Amygdala (tissue), 56 donors: ENCODE measurements around the gene IL1RL2.

Experiments used
- DNase-seq, 56 donors: peaks; one replicate each; lab custom pipeline; 2025; lab: John Stamatoyannopoulos, UW

Gene IL1RL2

GRCh38 chr2:102235491-102235890, 48.7 kb downstream of the IL1RL2 start:
- peak in 1 of 56 donors; percentile 7 for DNase-seq

DNA sequence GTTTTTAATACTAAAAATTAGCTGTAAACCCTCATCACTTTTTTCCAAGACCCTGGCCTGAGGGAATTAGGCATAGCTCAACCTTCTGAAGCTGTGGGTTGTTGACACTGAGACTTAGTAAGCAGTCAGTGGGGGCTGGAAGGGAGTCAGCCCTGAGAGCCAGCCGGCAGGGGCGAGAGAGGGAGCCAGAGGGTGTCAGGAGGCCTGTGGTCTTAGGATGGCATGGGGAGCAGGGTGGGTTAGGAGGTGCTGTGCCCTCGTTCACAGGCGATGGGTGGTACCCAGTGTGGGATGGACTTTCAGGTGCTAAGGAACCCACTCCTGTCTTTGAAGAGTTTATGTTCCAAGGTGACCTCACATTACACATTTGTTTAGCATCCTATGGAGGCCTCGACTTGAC, 49.3 kb downstream of the IL1RL2 start:
- no peak for DNase-seq

DNA sequence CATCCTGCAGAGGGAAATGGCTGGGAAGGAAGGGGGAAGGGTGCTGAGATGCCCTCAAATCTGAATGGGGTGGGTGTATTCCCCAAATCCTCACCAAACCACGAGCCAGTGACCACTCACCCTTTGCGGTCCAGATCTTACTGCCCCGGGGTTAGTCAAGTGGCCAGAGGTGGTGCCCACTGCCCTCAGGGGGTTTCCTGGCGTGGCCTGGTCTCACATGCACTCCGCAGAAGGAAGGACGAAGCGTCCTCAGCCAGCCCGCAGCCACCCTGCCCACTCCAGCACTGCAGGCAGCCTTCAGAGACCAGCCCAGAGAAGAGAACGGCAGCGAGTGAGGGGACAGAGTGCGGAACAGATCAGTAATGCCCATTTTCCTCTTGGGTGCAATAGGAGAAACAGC, 50.4 kb downstream of the IL1RL2 start:
- no peak for DNase-seq

DNA sequence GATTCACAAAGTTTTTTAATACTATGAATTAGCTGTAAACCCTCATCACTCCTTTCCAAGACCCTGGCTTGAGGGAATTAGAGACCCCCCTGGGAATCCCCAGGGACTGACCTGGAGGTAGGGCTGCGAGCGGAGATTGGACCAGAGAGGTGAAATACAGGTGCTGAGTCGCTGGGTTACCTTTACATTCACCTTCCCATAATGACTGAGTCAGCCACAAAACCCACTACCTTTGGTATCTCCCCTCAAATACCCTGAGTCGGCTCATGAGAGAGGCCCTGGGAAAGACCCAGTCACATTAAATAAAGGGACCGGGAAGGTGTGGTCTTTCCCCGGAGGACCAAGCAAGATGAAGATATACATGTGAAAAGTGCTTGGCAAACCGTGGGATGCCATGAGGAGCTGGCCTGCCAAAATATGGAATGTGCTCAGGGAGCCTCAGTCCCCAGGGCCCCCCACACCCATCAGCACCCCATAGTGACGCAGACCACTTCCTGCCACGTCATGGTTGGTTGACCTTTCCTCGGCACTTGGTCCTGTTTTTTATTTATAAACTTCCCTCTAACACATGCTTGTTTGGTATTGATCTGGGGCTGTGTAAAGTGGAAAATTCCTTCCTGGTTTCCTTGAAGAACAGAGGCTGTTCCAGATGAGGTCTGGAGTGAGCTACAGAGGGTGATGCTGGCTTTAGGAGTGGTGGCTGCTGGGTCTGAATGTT, 51.4 kb downstream of the IL1RL2 start:
- DNase-seq, result no peak

DNA sequence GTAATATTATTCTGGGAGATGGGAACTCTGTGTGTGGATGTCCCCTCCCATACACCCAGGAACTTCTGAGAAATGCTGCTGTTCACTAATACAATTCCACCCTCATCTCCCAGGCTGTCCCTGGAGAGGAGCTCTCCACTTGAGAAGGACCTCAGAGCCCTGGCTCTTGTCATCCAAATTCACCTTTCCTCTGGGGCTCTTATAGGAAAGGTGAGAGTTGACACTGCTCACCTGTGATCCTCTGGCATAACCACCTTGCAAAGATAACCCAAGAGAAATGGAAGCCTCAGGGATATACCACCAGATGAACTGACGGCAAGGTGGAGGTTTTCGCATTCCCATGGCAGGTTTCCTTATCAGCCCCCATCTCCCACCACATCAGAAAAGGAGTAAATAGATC, 52.0 kb downstream of the IL1RL2 start:
- DNase-seq, result no peak

GRCh38 chr2:102239344-102239743, 52.5 kb downstream of the IL1RL2 start:
- DNase-seq, result no peak

DNA sequence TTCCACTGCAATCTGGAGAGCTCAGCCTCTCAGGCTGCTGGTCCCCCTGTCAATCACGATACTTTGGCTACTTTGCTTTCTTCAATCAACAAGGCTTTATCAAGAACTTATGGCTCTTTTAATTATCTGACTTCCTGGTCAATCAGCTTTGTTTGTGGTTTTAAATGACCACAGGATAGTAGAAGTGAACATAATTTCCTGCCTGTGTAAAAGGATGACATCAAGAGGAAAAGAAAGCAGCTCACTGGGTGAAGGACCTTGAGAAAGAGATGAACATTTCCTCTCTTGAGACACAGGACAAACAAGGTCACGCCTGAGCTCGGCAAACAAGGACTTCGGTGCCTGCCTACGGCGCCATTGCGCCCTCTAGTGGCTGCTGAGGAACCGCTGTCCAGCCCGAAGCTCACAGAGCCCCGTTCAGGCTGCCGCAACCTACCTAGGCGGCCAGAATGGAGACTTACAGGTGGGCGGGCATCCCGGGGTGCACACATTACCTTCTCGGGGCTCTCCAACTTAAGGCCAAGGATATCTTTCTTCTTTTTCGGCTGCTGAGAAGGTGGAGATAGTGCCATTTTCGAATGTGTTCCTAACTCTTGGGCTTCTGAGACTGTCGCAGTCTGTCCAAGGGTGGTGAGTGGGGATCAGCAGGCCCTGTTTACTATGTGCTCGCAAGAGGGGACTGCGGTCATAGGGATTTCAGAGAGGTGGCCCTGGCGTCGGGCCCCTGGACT, 54.0 kb downstream of the IL1RL2 start:
- DNase-seq, result peak in 55 of 56 donors; percentile 9 to 90 (median 65)

DNA sequence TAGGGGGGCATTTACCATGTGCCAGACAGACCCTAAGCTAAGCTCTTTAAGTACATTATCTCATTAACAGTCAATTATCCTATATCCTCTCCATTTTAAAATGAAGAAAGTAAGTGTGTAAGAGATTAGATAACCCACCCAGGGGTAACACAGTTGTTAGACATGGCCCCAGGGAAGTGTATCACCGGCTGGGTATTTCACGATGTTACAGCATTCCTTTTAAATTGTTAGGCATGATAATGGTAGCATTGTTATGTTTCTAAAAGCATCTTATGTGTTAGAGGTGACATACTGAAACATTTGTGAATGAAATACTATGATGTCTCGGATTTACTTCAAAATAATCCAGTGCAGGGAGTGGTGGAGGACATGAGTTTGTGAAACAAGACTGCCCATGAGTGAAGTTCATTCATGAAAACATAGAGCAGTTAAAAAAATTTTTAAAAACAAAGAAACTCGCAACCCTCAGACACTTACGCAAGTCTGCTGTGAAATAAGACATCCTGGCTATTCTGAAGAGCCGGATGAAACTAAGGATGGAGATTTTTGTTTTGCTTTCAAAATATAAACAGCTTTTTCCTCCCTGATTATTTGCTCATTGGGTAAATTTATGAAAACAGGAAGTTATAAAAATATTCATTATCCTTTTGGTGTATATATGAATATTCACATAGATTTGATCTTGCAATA, 54.9 kb downstream of the IL1RL2 start:
- DNase-seq, result no peak

GRCh38 chr2:102245266-102246151, 58.7 kb downstream of the IL1RL2 start:
- DNase-seq, result no peak

DNA sequence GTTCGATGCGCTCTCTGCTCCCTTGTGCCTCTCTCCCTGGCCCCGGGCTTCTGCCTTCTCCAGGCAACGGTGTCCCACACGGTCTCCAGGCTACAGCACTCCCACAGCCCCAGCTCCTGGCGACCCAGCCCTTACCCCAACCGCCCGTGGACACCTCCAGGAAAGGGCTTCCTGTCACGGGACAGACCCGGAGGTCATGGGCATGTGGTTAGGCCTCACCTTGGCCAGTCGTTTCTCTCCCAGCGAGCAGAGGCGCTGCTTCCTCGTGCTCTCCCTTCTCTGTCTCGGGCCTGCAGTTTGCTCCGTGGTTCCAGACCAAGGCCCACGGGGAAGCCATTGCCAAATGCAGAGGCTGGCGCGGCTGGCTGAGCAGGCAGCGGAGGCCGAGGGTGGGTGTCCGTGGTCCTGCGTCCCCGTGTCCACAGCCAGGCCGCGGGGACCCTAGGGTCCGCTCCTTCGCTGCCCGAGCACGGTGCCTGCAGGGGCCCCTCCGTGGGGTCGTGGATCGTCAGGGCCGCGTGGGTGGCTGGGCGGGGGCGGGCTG, 63.5 kb downstream of the IL1RL2 start:
- DNase-seq, result no peak

- DNase-seq, result peak in 16 of 56 donors; percentile 4 to 43 (median 13)
Observed at GRCh38 chr2:102251042-102251848, 64.4 kb downstream of the IL1RL2 start.

GRCh38 chr2:102251849-102252203, 65.0 kb downstream of the IL1RL2 start:
- DNase-seq, result no peak

DNA sequence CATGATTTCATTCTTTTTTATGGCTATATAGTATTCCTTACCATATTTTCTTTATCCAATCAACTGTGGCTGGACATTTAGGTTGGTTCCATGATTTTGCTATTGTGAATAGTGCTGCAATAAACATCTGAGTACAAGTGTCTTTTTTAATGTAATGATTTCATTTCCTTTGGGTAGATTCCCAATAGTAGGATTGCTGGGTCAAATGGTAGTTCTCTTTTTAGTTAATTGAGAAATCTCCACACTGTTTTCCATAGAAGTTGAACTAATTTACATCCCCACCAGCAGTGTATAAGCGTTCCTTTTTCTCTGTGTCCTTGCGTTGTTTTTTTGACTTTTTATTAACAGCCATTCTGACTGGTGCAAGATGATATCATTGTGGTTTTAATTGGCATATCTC, 65.4 kb downstream of the IL1RL2 start:
- no peak for DNase-seq

DNA sequence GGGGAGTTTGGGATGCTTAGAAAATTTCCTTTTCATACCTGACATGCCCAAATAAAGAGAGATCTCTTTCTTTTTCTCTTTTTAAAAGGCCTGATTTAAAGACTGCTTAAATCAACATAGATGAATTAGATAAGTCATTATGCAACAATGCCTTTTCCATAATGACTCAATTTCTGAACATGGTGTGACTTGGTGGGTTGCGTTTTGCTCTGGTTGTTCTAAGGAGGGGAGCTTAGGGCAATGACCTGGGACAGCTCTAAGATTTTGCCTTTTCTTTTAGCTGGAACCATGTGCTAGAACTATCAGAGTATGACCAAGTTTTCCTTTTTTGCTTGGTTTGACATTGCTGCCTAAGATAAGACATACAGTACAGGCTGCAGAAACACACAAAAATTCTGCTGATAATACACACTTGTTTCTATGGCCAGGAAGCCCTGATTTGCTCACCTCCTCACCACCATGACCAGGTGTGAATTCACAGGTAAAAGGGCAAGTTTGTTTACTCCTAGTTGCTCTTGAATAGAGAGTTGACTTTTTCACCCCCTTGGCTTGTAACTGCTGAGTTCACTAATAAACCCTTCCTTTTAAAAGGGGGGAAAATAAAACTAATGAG, 66.4 kb downstream of the IL1RL2 start:
- DNase-seq, result no peak

DNA sequence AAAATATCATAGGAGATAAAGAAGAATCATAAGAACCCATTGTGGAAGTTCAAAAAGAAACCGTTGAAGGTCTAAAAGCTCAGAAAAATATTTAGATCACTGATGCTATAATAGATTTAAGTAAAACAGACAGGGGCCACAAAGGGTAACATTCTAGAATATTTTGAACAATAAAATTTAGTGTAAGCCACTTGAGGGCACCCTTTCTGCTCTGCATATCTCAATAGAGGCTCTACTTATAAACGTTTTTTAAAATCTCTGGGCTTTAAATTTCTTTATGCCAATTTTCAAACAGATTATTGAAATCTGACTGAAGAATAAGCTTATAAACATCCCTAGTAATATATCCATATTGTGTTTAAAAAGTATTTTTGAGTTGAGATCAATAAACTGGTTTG, 66.9 kb downstream of the IL1RL2 start:
- no peak for DNase-seq

DNA sequence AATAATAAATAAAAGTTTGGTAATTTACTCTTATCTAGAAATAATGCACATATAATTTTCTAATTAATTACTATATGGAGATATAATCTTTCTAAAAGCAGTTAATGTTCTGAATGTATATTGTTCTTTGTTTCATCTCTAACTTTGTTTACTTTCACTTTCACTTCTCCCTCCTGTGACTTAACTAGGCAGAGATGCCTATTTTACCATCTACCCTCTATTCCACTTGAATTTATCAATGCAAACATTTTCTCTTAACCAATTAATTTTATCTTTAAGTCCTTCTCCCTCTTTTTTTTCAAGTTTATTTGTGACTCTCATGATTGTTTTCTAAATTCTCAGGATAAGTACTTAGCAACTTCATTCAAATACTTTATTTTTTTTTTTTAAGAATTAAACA, 69.5 kb downstream of the IL1RL2 start:
- no peak for DNase-seq

- no peak for DNase-seq
Observed at GRCh38 chr2:102256874-102257462, 70.1 kb downstream of the IL1RL2 start.

- DNase-seq, result no peak
Observed at GRCh38 chr2:102258025-102258385, 71.2 kb downstream of the IL1RL2 start.
